T-cell (primary cell): ENCODE data around the gene OR6N2. TPM values are rescaled to one million over a fixed set of nuclear protein-coding genes. Genes with fewer than 3 reads are reported as not detected.

Experiments used
- ATAC-seq, 4 experiments: fragments of 200-7000 bp in 3 of 4; fragments of 150-1000 bp in 1 of 4; cut with Tn5 transposase; replicated peaks in 1 of 4; 1 replicate in 3 of 4; 2 replicates in 1 of 4; pipeline ENCODE4 v1.10.0; 2021; ENCODE audit warnings: moderate library complexity in 3 of 4, mild to moderate bottlenecking in 2 of 4, moderate number of reproducible peaks in 1 of 4
- CTCF ChIA-PET, 2 donors: fragments of 300-600 bp; sonication (Branson Sonifier 250); formaldehyde crosslinking; loops; one replicate each; lab custom pipeline; 2022; ENCODE audit warnings: antibody characterized with exemption in 2 of 2; lab: Charles Lee
- POLR2A ChIA-PET, 2 donors: fragments of 300-600 bp; sonication (Branson Sonifier 250); formaldehyde crosslinking; loops; one replicate each; lab custom pipeline; 2022; ENCODE audit warnings: antibody characterized with exemption in 2 of 2; lab: Charles Lee
- DNase-seq, 35 experiments: peaks; one replicate each; pipeline versions ENCODE4 v3.0.0 to v3.0.0-alpha.2; 2013 to 2023
- H3K27ac ChIP-seq: one replicate; pipeline ENCODE4 v1.5.1; 2013; ENCODE audit warnings: low read length
- H3K27me3 ChIP-seq, 2 experiments: replicated peaks in 1 of 2; 1 replicate in 1 of 2; 2 replicates in 1 of 2; pipeline versions ENCODE4 v1.6.1 to v1.7.0; 2013; ENCODE audit warnings: low read length in 1 of 2, mixed read lengths in 1 of 2; ENCODE audit not compliant: control insufficient read depth in 2 of 2, insufficient read depth in 2 of 2; ENCODE audit errors: extremely low read depth in 1 of 2
- H3K36me3 ChIP-seq, 2 donors: 1 replicate in 1 of 2; 2 replicates in 1 of 2; pipeline versions ENCODE4 v1.6.1 to v1.7.0; 2013; ENCODE audit warnings: low read length in 1 of 2; ENCODE audit not compliant: control insufficient read depth in 2 of 2, insufficient read depth in 1 of 2; ENCODE audit errors: extremely low read depth in 1 of 2
- H3K4me1 ChIP-seq, 2 experiments: 1 replicate in 1 of 2; 2 replicates in 1 of 2; pipeline versions ENCODE4 v1.6.1 to v1.7.0; 2013; ENCODE audit warnings: low read length in 2 of 2, mixed read lengths in 1 of 2; ENCODE audit not compliant: insufficient read depth in 2 of 2, control insufficient read depth in 1 of 2; ENCODE audit errors: extremely low read depth in 1 of 2
- H3K4me3 ChIP-seq, 2 donors: 1 replicate in 1 of 2; 2 replicates in 1 of 2; pipeline versions ENCODE4 v1.5.1 to v1.7.0; 2013; ENCODE audit warnings: mild to moderate bottlenecking in 2 of 2, low read length in 1 of 2, moderate library complexity in 1 of 2; ENCODE audit not compliant: control insufficient read depth in 1 of 2; ENCODE audit errors: extremely low read depth in 1 of 2
- H3K9me3 ChIP-seq: 2 replicates; pipeline ENCODE4 v1.7.0; 2013
- H3K27ac Mint-ChIP-seq, 2 donors: one replicate each; pipeline ENCODE4 v1.8.0; 2020 to 2021; ENCODE audit warnings: mild to moderate bottlenecking in 2 of 2, mixed read lengths in 2 of 2
- H3K27me3 Mint-ChIP-seq, 2 donors: one replicate each; pipeline ENCODE4 v1.8.0; 2021 to 2022; ENCODE audit warnings: mixed read lengths in 2 of 2
- H3K36me3 Mint-ChIP-seq: one replicate; pipeline ENCODE4 v1.8.0; 2021; ENCODE audit warnings: mixed read lengths
- H3K4me1 Mint-ChIP-seq, 3 donors: one replicate each; pipeline ENCODE4 v1.8.0; 2020 to 2022; ENCODE audit warnings: mixed read lengths in 3 of 3, mild to moderate bottlenecking in 1 of 3
- H3K4me3 Mint-ChIP-seq, 3 donors: one replicate each; pipeline ENCODE4 v1.8.0; 2020 to 2022; ENCODE audit warnings: mild to moderate bottlenecking in 3 of 3, mixed read lengths in 3 of 3, moderate library complexity in 3 of 3
- H3K9me3 Mint-ChIP-seq, 3 donors: one replicate each; pipeline ENCODE4 v1.8.0; 2020 to 2022; ENCODE audit warnings: mixed read lengths in 3 of 3
- WGBS: methylation state at CpG from one replicate; pipeline ENCODE4 v1.1.5; 2013; ENCODE audit warnings: missing lambda C conversion rate; ENCODE audit not compliant: insufficient coverage; 5-methylcytosine and 5-hydroxymethylcytosine counted together
- total RNA-seq, 35 experiments: library from RNA in 6 of 35; stranded (reverse) in 6 of 35; fragments of 120-200 nt in 1 of 35; gene quantifications; one replicate each; pipeline versions ENCODE4 v1.2.1 to v1.2.4 and lab custom pipeline; 2013 to 2026

The OR6N2 gene
- total RNA-seq, 5 donors from 2014 or later (not counting 1 experiment from before 2014, with no cell fraction given), result not detected

DNA sequence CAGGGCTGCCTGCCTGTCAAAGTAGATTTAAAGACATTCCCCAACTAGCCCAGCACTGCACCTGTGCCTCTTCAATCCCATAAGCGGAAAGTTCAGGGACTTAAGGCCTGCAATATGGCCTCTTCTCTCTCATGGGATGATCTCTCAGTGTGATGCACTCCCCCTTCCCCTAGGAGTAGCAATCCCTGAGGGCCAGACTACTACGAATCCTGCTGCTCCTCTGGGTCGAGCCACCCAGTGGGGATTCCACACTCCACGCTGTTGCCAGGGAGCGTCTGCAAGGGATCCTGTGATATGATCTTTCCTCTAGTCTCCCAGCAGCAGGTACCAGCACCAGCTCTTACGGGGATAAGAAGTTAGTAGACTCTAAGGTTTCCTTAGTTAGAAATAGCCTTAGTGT lies 13.2 kb upstream of the OR6N2 start:
- H3K27me3 Mint-ChIP-seq, result peaks cover 0 to 15% of the 10 kb centered on the region in 2 donors
- CTCF ChIA-PET, result interaction anchor here (0.5 to 2.6 kb wide), 7 partner anchors 25 to 587 kb away, joined by 3 to 13 read pairs (median 3); no protein-coding TSS in a partner anchor
- no peak for ATAC-seq

DNA sequence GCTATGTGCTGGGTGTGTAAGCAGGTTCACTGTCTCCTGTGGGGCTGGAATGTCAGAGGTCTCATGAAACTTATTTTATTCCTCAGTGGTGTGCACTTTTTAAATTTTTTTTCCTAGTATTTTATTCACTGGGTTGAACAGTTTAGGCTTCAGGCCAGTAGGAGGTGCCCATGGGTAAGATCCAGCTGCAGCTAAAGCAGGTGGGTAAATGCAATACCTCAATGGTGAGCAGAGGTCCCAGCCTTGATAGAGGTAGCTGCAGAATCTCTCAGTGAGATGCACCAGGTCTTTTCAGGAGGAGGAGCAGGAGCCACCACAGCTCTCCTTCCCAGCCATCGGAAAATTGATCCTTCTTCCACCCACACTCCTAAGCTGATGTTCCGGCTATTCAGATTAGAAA lies 12.6 kb upstream of the OR6N2 start:
- H3K9me3 ChIP-seq, result no peaks in the 10 kb centered on the region
- DNase-seq (peak in 28 of 35 experiments; percentile 3 to 54 (median 22)), ATAC-seq (peak in 2 of 4 experiments; percentile 35 to 62)
- Mint-ChIP-seq H3K27ac (no peak overlapping the region), H3K9me3 (no peaks in the 10 kb centered on the region), H3K4me3 (no peak overlapping the region), H3K36me3 (no peaks in the 10 kb centered on the region), H3K4me1 (no peaks in the 10 kb centered on the region), H3K27me3 (peaks cover 0 to 15% of the 10 kb centered on the region in 2 donors)
- H3K27ac ChIP-seq, result no peak overlapping the region
- H3K4me3 ChIP-seq, result no peak overlapping the region
- no peaks in the 10 kb centered on the region for H3K36me3 ChIP-seq
- POLR2A ChIA-PET, result no interaction called here
- CTCF ChIA-PET, result interaction anchor here (0.5 to 2.6 kb wide), 7 partner anchors 25 to 587 kb away, joined by 3 to 13 read pairs (median 3); no protein-coding TSS in a partner anchor
- H3K4me1 ChIP-seq, result no peaks in the 10 kb centered on the region
- H3K27me3 ChIP-seq, result no peaks in the 10 kb centered on the region
- no CpG with 5 or more reads among the region's 2 CpGs for WGBS

More for the DNA sequence above, 13.2 kb upstream of the OR6N2 start:
- Mint-ChIP-seq H3K9me3 (no peaks in the 10 kb centered on the region), H3K36me3 (no peaks in the 10 kb centered on the region), H3K27ac (no peak overlapping the region), H3K4me1 (no peaks in the 10 kb centered on the region), H3K4me3 (no peak overlapping the region)
- Histone ChIP-seq H3K4me1 (no peaks in the 10 kb centered on the region), H3K4me3 (no peak overlapping the region), H3K27ac (no peak overlapping the region), H3K9me3 (no peaks in the 10 kb centered on the region), H3K36me3 (no peaks in the 10 kb centered on the region), H3K27me3 (no peaks in the 10 kb centered on the region)
- POLR2A ChIA-PET, result no interaction called here
- WGBS, result 100% methylated on average over 1 of the region's 6 CpGs
- DNase-seq, result no peak

DNA sequence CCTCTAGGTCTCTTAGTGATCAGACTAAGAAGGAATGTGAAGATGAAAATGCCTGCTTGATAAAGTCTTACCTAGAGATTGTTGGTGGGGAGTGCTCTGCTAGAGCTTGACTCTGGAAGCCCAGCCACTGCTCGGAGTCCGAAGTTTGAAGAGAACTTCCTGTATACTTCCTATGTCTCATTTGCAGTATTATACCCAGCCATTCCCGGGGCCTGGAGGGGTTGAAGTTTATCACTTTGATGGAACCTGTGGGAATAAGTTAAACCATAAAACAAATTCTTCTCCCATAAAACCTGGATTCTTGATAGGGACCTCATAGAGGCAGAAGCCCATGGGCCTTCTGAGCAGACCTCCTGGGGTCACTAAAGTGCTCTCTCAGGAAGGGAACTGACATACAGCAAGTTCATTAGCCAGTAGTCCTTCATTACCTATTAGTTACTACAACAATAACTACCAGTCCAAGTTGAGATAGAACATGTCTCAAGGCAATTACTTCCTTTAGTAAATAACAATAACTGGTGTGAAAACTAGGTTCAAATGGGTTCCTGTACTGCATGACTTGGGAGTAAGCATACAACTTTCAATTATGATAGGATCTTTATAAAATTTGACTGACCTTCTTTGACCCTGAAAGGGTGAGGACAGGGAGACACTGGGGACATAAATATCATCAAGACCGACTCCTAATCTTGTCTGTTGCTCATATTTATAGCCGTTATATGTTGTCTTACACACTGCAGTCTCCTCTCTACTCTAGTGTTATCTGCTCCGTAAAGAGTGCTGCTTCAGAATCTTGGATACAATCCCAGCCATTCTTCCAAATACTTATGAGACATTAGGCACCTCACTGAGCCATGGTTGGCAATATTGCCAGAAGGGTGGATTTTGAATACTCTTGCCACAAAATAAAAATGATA lies 8.8 kb downstream of the OR6N2 start, which contains the start of gene OR6N1:
OR6N1 (minus strand) TSS at position 246 of the 917 bp plus-strand sequence. CDS start 5,513 bp downstream, outside the sequence.
- ChIA-PET POLR2A (no interaction called here), CTCF (no interaction called here)
- H3K9me3 Mint-ChIP-seq, result no peaks in the 10 kb centered on the region
- H3K27ac ChIP-seq, result no peak within 1 kb of the TSS
- H3K4me3 ChIP-seq, result no peak within 1 kb of the TSS
- 86% methylated on average over 1 of the region's 6 CpGs for WGBS
- no peaks in the 10 kb centered on the region for H3K4me1 Mint-ChIP-seq
- no peak within 1 kb of the TSS for H3K27ac Mint-ChIP-seq
- H3K27me3 Mint-ChIP-seq, result peaks cover 5 to 20% of the 10 kb centered on the region in 2 donors
- H3K4me1 ChIP-seq, result no peaks in the 10 kb centered on the region
- no peaks in the 10 kb centered on the region for H3K36me3 Mint-ChIP-seq
- ATAC-seq (no peak), DNase-seq (no peak)
- H3K36me3 ChIP-seq, result no peaks in the 10 kb centered on the region
- no peak within 1 kb of the TSS for H3K4me3 Mint-ChIP-seq
- H3K9me3 ChIP-seq, result no peaks in the 10 kb centered on the region
- H3K27me3 ChIP-seq, result peaks cover 0 to 2% of the 10 kb centered on the region in 2 experiments

DNA sequence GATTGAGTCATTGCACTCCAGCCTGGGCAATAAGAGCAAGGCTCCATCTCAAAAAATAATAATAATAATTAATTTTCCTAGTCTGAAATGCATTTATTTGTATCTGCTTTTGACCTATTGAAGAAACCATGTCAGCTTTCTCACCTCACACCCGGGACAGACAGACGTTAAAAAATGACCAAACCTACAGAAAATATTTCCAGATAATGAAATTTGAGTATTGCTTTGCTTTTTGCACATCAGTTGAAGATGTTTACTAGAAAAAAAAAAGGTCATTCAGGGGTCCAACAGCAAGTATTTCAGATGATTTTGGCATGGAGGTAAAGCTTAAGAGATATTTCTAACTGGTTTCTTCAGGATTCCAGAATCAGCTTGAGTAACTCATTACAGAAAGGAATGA lies 26.6 kb downstream of the OR6N2 start, which contains the start of gene OR6K6:
OR6K6 (plus strand) TSS at position 301 of the 400 bp plus-strand sequence. CDS start 168 bp downstream, outside the sequence.
- Mint-ChIP-seq H3K4me1 (no peaks in the 10 kb centered on the region), H3K27me3 (peaks cover 19 to 29% of the 10 kb centered on the region in 2 donors), H3K4me3 (no peak within 1 kb of the TSS), H3K9me3 (peaks cover 0 to 4% (median 2%) of the 10 kb centered on the region in 3 donors), H3K36me3 (no peaks in the 10 kb centered on the region), H3K27ac (no peak within 1 kb of the TSS)
- no peak for DNase-seq
- Histone ChIP-seq H3K9me3 (no peaks in the 10 kb centered on the region), H3K27ac (no peak within 1 kb of the TSS), H3K27me3 (peaks cover 0 to 11% of the 10 kb centered on the region in 2 experiments), H3K4me3 (no peak within 1 kb of the TSS), H3K4me1 (no peaks in the 10 kb centered on the region), H3K36me3 (no peaks in the 10 kb centered on the region)
- CTCF ChIA-PET, result no interaction called here
- POLR2A ChIA-PET, result no interaction called here
- ATAC-seq, result no peak
- no CpG with 5 or more reads among the region's 2 CpGs for WGBS

DNA sequence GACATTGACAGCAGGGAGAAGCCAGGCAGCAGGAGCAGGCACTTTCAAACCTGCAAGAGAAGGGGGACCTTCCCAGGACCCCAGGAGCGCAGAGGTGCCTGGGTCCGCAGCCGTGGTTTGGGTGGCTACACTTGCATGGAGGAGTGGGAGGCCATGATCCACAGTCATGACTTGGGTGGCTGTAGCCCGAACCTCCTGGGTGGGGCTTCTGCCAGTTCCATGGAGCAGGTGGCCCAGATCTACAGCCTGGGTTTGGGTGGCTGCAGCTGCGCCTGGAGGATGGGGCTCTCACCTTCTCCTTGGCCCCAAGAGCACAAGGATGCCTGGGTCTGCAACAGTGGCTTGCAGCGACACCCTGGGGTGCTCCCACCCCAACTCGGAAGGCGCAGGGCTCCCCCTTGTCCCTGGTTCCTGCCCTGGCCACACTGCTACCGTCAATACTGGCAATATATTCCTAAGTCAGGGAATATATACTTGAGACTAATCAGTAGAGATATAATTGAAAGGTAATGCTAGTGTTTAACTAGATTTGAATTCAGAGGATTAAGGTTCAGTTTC lies 28.8 kb downstream of the OR6N2 start:
- no peak overlapping the region for H3K27ac Mint-ChIP-seq
- WGBS, result 87% methylated on average over 5 of the region's 9 CpGs

DNA sequence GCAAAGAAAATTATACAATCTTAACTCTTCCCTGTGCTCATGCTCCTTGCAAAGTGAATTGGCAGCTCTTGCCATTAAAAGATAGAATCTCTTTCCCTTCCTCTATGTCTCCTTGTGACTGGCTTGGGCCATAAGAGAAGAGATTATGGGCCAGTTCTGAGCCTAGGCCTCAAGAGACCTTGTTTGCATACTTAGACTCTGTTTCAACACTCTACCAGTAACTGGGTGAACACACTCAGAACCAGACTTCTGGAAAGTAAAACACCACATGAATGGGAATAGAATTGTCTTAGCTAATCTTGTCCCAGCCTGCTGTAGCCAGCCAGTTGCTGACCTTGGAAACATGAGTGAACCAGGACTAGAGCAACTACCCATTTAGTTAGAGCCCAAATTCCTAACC lies 45.2 kb downstream of the OR6N2 start:
- no peaks in the 10 kb centered on the region for H3K36me3 Mint-ChIP-seq

More for the DNA sequence above, 28.8 kb downstream of the OR6N2 start:
- ChIA-PET CTCF (interaction anchor here in 1 of 2 donors (0.6 kb wide), 1 partner anchor 1163 kb away, joined by 3 read pairs; no protein-coding TSS in a partner anchor), POLR2A (no interaction called here)
- ATAC-seq (no peak), DNase-seq (no peak)
- H3K27me3 ChIP-seq, result peaks cover 0 to 11% of the 10 kb centered on the region in 2 experiments
- no peaks in the 10 kb centered on the region for H3K36me3 Mint-ChIP-seq
- H3K9me3 ChIP-seq, result no peaks in the 10 kb centered on the region
- H3K9me3 Mint-ChIP-seq, result peaks cover 0 to 2% (median 0%) of the 10 kb centered on the region in 3 donors
- no peak overlapping the region for H3K4me3 Mint-ChIP-seq
- no peak overlapping the region for H3K4me3 ChIP-seq
- H3K4me1 ChIP-seq, result no peaks in the 10 kb centered on the region
- H3K36me3 ChIP-seq, result no peaks in the 10 kb centered on the region
- peaks cover 17 to 19% of the 10 kb centered on the region in 2 donors for H3K27me3 Mint-ChIP-seq
- no peaks in the 10 kb centered on the region for H3K4me1 Mint-ChIP-seq
- no peak overlapping the region for H3K27ac ChIP-seq

More for the DNA sequence above, 45.2 kb downstream of the OR6N2 start:
- ATAC-seq (no peak), DNase-seq (no peak)
- H3K27ac ChIP-seq, result no peak overlapping the region
- no peaks in the 10 kb centered on the region for H3K9me3 Mint-ChIP-seq
- no peak overlapping the region for H3K4me3 Mint-ChIP-seq
- CTCF ChIA-PET, result no interaction called here
- POLR2A ChIA-PET, result no interaction called here
- no peak overlapping the region for H3K4me3 ChIP-seq
- H3K27me3 Mint-ChIP-seq, result peaks cover 12 to 15% of the 10 kb centered on the region in 2 donors
- H3K27me3 ChIP-seq, result no peaks in the 10 kb centered on the region
- no peaks in the 10 kb centered on the region for H3K36me3 ChIP-seq
- no peaks in the 10 kb centered on the region for H3K4me1 ChIP-seq
- no peaks in the 10 kb centered on the region for H3K9me3 ChIP-seq
- no peak overlapping the region for H3K27ac Mint-ChIP-seq
- no peaks in the 10 kb centered on the region for H3K4me1 Mint-ChIP-seq
